NCI-H1105 (cell line): ENCODE results near the gene ANXA4.
A peak's percentile ranks its signal among the peaks of the same experiment; 100 is the strongest.

ENCODE experiments used
- DNase-seq: peaks from one replicate; lab custom pipeline; 2025; lab: John Stamatoyannopoulos, UW

The ANXA4 gene

GRCh38 chr2:69741575-69742321, at the start of gene ANXA4:
Gene ANXA4, plus strand, starts transcription at chr2:69742134. Its CDS starts 39,432 bp downstream, at chr2:69781566.
- peak; percentile 11 for DNase-seq

DNA sequence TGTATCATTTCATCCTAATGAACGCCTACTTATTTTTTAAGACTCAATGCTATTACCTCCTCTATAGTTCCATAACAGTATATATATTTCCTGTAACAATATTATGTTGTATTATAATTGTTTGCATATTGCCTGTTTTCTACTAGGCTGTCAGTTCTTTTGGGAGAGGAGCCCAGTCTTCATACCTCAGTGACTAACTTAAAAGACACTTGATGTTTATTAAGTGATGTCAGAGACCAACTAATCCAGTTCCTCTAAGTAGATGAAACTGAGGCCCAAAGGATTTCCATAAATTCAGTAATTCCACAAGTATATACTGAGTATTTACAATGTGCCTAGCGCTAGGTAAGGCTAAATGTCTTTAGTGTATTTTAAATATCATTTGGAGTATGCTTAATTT, 49.5 kb upstream of the ANXA4 start:
- no peak for DNase-seq

- DNase-seq = no peak
Measured at GRCh38 chr2:69693059-69693774, 48.7 kb upstream of the ANXA4 start.

DNA sequence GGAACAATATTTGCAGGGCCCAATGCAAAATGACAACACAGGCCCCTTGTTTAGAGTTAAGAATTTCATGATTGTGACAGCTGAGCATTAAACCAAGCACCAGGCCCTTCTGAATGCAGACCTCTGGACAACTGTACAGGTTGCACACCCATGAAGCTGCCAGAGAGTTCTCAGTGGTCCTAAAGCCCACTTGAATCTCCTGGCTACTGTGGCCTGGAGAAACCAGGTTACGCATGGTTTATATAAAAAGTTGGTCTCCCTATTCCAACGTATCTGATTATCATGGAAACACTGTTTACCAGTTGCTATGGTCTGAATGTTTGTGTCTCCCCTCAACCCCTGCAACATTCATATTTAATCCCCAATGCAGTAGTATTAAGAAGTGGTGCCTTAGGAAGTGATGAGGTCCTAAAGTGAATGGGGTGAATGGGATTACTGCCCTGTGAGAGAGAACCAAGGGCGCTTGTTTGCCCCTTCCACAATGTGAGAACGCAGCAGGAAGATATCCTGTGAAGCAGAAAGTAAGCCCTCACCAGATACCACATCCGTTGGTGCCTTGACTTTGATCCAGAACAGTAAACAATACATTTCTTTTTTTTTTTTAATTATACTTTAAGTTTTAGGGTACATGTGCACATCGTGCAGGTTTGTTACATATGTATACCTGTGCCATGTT, 48.0 kb upstream of the ANXA4 start:
- DNase-seq = no peak

GRCh38 chr2:69694894-69695849, 46.8 kb upstream of the ANXA4 start:
- DNase-seq = no peak

DNA sequence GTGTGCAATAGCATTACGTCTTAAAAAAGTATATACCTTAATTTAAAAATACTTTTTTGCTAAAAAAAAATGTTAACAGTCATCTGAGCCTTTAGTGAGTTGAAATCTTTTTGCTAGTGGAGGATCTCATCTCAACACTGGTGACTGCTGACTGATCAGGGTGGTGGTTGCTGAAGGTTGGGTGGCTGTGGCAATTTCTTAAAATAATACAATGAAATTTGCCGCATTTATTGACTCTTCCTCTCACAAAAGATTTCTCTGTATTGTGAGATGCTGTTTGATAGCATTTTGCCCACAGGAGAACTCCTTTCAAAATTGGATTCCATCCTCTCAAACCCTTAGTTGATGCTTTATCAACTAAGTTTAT, 46.1 kb upstream of the ANXA4 start:
- DNase-seq = no peak

DNA sequence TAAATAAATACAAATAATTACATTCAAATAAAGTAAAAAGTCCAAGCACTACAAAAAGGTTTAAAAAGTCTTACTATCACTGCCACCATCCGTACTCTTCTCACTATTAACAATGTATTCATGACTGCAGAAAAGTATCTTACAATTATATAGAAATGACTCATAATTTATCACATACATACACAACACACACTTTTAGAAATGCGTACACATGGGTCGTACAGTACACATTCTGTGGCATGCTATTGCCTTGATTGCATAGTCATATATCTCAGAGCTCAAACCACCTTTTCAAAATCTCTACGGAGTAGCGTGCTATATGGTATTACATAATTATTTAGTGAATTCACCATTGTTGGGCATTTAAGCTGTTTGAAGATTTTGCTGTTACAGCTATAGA, 41.6 kb upstream of the ANXA4 start:
- DNase-seq = no peak

GRCh38 chr2:69701100-69701945, 40.6 kb upstream of the ANXA4 start:
- no peak for DNase-seq

GRCh38 chr2:69703189-69703588, 38.7 kb upstream of the ANXA4 start:
- DNase-seq = no peak

DNA sequence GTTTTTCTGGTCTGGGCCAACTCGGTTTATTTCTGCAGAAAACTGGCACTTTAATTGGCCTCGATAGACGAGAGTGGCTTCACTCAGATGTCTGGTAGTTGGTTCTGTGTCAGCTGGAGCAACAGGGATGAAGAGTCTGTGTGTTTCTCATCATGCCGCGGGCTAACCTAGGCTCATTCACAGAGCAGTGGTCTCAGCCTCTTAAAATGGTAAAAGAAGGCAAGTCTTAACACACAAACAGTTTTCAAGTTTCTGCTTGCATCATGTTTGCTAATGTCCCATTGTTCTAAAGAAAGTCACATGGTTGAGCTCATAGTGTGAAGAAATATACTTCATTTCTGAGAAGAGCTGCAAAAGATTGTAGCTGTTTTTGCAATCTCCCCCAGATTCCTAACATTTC, 37.5 kb upstream of the ANXA4 start:
- no peak for DNase-seq

- DNase-seq = no peak
Measured at GRCh38 chr2:69709290-69709689, 32.6 kb upstream of the ANXA4 start.

DNA sequence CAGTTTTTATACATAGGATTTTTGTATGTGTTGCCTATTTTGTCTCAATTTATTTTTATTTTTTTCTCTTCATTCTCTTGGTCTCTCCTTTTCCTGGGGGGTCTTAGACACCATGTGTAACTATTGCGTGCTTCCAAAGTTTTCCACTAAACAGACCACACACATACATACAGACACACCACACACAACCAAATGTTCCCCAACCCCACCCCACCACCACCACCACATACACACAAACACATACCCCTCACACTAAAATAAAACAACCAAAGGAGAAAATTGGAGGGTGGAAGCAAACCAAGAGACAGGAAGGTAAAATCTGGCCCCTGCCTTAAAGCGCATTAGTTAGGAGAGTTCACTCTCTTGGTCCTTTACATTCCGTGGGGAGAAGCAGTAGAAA, 30.0 kb upstream of the ANXA4 start:
- DNase-seq = no peak

DNA sequence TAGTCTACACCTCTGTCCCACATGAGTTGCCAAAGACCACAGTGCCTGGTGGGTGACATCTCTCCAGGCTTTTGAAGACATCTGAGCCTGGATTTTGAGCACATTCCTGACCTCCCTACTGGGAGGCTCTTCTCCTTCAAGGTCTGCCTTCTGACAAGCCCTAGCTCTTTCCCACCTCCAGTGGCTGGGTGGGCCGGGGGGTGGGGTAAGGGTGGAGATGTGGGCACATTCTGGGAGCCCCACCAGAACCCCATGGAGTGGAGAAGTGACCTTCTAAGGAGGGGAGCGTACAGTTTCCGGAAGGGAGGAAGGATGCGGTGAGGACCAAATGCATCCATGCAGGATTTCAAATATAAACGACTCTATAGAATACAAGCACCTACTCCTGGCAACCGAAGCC, 27.9 kb upstream of the ANXA4 start:
- no peak for DNase-seq

DNA sequence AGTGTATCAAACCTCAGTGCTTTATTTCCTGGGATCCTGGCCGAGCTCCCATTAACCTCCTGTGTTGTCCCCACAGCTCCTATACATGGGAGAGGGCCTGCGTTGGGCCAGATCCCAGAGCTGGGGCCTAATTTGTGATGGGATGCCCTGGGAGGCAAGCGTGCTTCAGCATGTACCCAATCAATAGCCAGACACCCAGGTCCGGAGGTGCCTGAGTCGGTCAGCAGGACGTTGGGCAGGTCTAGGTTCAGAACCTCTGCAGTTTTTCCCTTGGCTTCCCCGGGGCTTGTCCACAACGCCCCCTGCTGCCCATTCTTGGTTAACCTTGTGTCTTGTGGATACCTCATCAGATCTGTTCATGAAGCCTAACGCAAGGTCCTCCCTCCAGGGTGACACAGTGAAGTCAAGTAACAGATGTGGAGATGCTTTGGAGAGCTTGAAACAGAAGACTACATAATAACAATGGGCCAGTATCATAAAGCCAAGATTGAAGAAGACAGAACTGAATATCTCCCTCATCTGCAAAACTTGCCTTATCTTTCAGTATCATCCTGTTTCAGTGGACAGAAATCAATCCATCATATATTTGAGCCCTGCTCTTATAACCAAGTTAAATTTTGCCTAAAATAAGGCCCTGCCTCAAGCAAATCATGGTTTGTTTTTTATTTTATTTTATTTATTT, 27.3 kb upstream of the ANXA4 start:
- peak; percentile 34 for DNase-seq

DNA sequence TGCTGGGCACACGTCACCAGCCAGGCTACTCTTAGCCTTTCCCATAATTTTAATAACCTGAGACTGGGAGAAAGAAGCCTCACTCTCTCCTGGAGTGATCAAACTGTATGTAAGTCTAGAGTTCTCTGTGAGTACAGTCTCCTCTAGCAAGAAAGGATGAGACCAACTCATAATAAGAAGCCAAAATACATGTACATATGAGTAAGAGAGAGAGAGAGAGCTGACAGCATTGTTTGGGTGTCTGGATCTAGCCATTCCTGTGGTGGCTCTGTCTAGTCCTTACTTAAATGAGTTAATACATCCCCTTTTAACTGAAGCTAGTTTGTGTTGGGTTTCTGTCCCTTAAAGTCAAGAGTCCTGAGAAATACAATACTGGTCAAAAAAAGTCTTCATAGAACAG, 26.0 kb upstream of the ANXA4 start:
- DNase-seq = no peak

DNA sequence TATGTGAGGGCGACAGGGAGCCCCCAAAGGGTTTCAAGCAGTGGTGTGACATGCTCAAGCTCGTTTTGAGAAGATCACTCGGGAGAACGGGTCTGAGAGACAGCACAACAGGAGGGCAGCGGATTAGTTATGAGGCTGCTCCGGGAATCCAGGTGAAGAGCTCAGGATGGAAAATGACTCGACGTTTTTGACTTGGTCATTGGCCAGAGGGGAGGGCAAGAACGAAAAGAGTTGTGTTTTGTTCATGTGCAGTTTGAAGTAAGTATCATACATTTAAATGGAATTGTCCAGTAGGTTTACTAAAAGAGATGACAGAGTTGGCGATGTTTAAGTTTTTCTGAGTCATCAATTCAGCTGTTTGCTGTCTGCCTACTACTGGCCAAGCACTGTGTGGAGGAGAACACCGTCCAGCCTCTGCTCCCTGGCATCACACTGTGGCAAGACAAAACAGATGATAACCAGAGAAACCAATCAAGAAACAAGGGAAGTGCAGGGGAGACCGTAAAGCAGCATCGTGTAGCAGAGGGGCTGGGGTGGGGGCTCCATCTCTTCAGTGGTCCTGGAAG, 25.3 kb upstream of the ANXA4 start:
- DNase-seq = no peak

GRCh38 chr2:69717186-69717585, 24.7 kb upstream of the ANXA4 start:
- DNase-seq = no peak

DNA sequence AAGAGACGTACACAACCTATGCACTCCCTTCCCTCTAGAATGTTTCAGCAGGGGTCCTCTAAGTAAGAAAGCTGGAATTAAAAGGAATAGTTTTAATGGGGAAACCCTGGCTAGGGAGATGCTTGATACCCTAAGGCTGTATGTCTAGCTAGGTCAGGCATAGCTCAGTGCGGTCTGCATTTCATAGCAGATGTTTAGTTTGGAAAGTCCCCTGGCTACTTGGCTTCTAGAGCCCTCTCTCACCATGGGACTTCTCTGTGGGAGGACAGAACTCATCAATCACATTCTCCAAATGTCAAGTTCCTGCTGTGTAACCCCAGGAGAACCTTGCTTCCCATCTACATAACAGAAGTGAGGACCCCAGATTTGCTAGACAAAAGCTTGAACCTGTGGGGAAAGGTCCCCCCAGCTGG, 24.1 kb upstream of the ANXA4 start:
- no peak for DNase-seq

DNA sequence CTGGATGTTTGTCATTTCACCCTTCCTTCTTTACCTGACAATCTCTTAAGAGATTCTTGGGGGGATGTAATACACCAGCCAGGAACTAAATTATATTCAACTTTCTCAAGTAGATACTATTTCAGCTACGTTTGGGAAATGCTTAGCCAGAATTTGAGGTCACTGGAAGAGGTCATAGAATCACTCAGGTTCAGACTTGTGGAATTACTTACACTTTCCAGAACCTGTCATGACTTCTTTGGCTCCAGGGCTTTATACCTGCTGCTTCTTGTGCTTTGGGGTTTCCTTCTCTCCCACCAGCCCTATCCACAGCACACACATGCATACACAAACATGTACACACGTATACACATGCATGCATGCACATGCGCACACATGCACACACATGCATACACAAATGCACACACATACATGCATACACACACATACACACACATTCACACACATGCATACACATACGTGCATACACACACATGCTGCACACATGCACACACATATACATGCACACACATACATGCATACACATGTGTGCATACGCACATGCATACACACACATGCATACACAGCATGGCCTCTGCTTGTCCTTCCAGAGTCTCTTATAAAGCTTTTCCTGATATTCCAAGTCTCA, 23.5 kb upstream of the ANXA4 start:
- DNase-seq = no peak

DNA sequence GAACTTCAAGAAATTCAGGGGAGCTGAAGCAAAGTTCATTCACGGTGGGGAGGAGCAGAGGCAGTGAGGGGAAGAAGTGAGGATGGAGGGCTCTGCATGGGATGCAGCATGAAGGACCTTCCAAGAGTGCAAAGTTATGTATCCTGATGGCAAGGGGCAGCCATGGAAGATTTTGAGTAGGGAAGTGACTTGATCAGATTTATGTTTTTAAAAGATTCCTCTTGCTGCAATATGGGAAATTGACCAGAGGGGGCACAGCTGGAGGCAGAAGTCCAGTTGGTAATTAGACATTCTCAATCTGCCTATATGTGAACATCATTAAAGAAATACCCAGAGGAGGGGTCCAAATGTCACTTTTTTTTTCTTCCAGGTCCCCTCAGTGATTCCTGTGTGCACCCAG, 21.5 kb upstream of the ANXA4 start:
- DNase-seq = no peak
